NB4 (cell line): ENCODE data around the gene SP100.

Source experiments
- CTCF ChIP-seq: IDR thresholded peaks from one replicate; pipeline ENCODE4 v1.5.1; 2012; ENCODE audit warnings: low read depth, low read length
- MAX ChIP-seq: IDR thresholded peaks from 2 replicates; pipeline ENCODE4 v1.6.1; 2011; ENCODE audit warnings: low read depth, low read length

GRCh38 chr2:230447036-230447435, 31.0 kb downstream of the SP100 start:
- TF ChIP-seq MAX (no peak), CTCF (no peak)
